Mesothelial cell of epicardium (in vitro differentiated cells): ENCODE measurements around the gene ZNF408. TPM values are rescaled to one million over a fixed set of nuclear protein-coding genes. Genes with fewer than 3 reads are reported as not detected.

Experiments used
- DNase-seq, 2 experiments: peaks; one replicate each; pipeline ENCODE4 v3.0.0; 2021; ENCODE audit warnings: low spot score in 2 of 2; ENCODE audit not compliant: unreplicated experiment in 2 of 2
- H3K27ac Mint-ChIP-seq: 2 replicates; pipeline ENCODE4 v1.8.0; 2021; ENCODE audit warnings: mixed read lengths
- H3K27me3 Mint-ChIP-seq: 2 replicates; pipeline ENCODE4 v1.8.0; 2021; ENCODE audit warnings: low read depth, mixed read lengths
- H3K36me3 Mint-ChIP-seq: 2 replicates; pipeline ENCODE4 v1.8.0; 2021; ENCODE audit warnings: mixed read lengths
- H3K4me1 Mint-ChIP-seq: 2 replicates; pipeline ENCODE4 v1.8.0; 2021; ENCODE audit warnings: mixed read lengths
- H3K4me3 Mint-ChIP-seq: 2 replicates; pipeline ENCODE4 v1.8.0; 2021; ENCODE audit warnings: mild to moderate bottlenecking, moderate library complexity, mixed read lengths
- H3K9me3 Mint-ChIP-seq: 2 replicates; pipeline ENCODE4 v1.8.0; 2021; ENCODE audit warnings: mixed read lengths
- CTCF ChIP-seq: fragments of 200-600 bp; sonication (generic); IDR thresholded peaks from one replicate; pipeline ENCODE4 v1.5.0; 2021; ENCODE audit warnings: antibody characterized with exemption; ENCODE audit not compliant: unreplicated experiment
- total RNA-seq: library from RNA; stranded (reverse); gene quantifications from 3 replicates; pipeline ENCODE4 v1.2.1, GENCODE V29; 2021

ZNF408 gene
- total RNA-seq, 1 donor from 2014 or later: 16.2 TPM

GRCh38 chr11:46741600-46742484, 41.0 kb downstream of the ZNF408 start:
- TF ChIP-seq CTCF: no peak
- no peaks in the 10 kb centered on the region for H3K27me3 Mint-ChIP-seq
- H3K9me3 Mint-ChIP-seq: no peaks in the 10 kb centered on the region
- H3K4me1 Mint-ChIP-seq: no peaks in the 10 kb centered on the region
- DNase-seq: no peak
- peaks cover 57% of the 10 kb centered on the region for H3K36me3 Mint-ChIP-seq
- H3K27ac Mint-ChIP-seq: no peak overlapping the region
- H3K4me3 Mint-ChIP-seq: no peak overlapping the region

GRCh38 chr11:46743043-46743442, 42.2 kb downstream of the ZNF408 start:
- no peak overlapping the region for H3K4me3 Mint-ChIP-seq
- DNase-seq: no peak
- no peaks in the 10 kb centered on the region for H3K4me1 Mint-ChIP-seq
- no peaks in the 10 kb centered on the region for H3K27me3 Mint-ChIP-seq
- no peak overlapping the region for H3K27ac Mint-ChIP-seq
- TF ChIP-seq CTCF: no peak
- H3K9me3 Mint-ChIP-seq: no peaks in the 10 kb centered on the region
- peaks cover 61% of the 10 kb centered on the region for H3K36me3 Mint-ChIP-seq

GRCh38 chr11:46743693-46744339, 43.0 kb downstream of the ZNF408 start:
- TF ChIP-seq CTCF: no peak
- DNase-seq: no peak
- H3K4me3 Mint-ChIP-seq: no peak overlapping the region
- H3K36me3 Mint-ChIP-seq: peaks cover 60% of the 10 kb centered on the region
- H3K27me3 Mint-ChIP-seq: no peaks in the 10 kb centered on the region
- H3K27ac Mint-ChIP-seq: no peak overlapping the region
- H3K9me3 Mint-ChIP-seq: no peaks in the 10 kb centered on the region
- H3K4me1 Mint-ChIP-seq: no peaks in the 10 kb centered on the region

GRCh38 chr11:46745328-46745727, 44.5 kb downstream of the ZNF408 start:
- no peaks in the 10 kb centered on the region for H3K4me1 Mint-ChIP-seq
- no peak overlapping the region for H3K27ac Mint-ChIP-seq
- no peak for TF ChIP-seq CTCF
- H3K27me3 Mint-ChIP-seq: no peaks in the 10 kb centered on the region
- no peak for DNase-seq
- no peak overlapping the region for H3K4me3 Mint-ChIP-seq
- H3K9me3 Mint-ChIP-seq: no peaks in the 10 kb centered on the region
- peaks cover 61% of the 10 kb centered on the region for H3K36me3 Mint-ChIP-seq

- Mint-ChIP-seq H3K4me3 (no peak overlapping the region), H3K36me3 (peaks cover 66% of the 10 kb centered on the region), H3K4me1 (no peaks in the 10 kb centered on the region), H3K27me3 (no peaks in the 10 kb centered on the region), H3K27ac (no peak overlapping the region), H3K9me3 (no peaks in the 10 kb centered on the region)
- DNase-seq: no peak
- TF ChIP-seq CTCF: no peak
Observed at GRCh38 chr11:46745995-46746394, 45.2 kb downstream of the ZNF408 start.
